ENCODE results near the gene TMX2.

Gene TMX2

GRCh38 chr11:57667117-57667735, 45.2 kb upstream of the TMX2 start:
- H3K9me3 ChIP-seq (ENCODE audit: control insufficient read depth, low read length) = no peaks in the 10 kb centered on the region
- H2BK15ac ChIP-seq (ENCODE audit: low read depth, poor library complexity, severe bottlenecking) = no peak overlapping the region
- WGBS = 0% methylated on average over 13 of the region's 29 CpGs
- H3K14ac ChIP-seq (ENCODE audit: low read length in 2 of 2) = peak overlapping the region in 1 of 2 experiments; percentile 98
- peak overlapping the region; percentile 95 for H3K4me2 ChIP-seq (ENCODE audit: low read length, poor library complexity, severe bottlenecking)
- H2BK5ac ChIP-seq (ENCODE audit: low read depth, low read length, poor library complexity, severe bottlenecking) = peak overlapping the region; percentile 98
- peak overlapping the region; percentile 94 for H3K9ac ChIP-seq (ENCODE audit: low read length)
- peak overlapping the region; percentile 65 for H4K91ac ChIP-seq (ENCODE audit: low read length)
- H4K8ac ChIP-seq (ENCODE audit: low read length) = peak overlapping the region; percentile 92
- H3K4me1 ChIP-seq (ENCODE audit: control insufficient read depth, insufficient read depth, low read depth, low read length) = peaks cover 8% of the 10 kb centered on the region
- H3K36me3 ChIP-seq (ENCODE audit: control insufficient read depth in 1 of 2, insufficient read depth in 2 of 2, low read depth in 1 of 2, low read length in 2 of 2) = peaks cover 0 to 20% of the 10 kb centered on the region in 2 experiments
- DNase-seq = peak; percentile 99
- H2AK5ac ChIP-seq (ENCODE audit: low read length, severe bottlenecking) = no peak overlapping the region
- H3K18ac ChIP-seq (ENCODE audit: low read depth in 1 of 2, low read length in 2 of 2) = peak overlapping the region; percentile 63 to 88
- H3K27ac ChIP-seq (ENCODE audit: low read length, poor library complexity, severe bottlenecking) = peak overlapping the region; percentile 99
- no peak overlapping the region for H3K23ac ChIP-seq (ENCODE audit: low read length in 2 of 2)
- H3K4ac ChIP-seq (ENCODE audit: low read depth in 1 of 2, low read length in 2 of 2) = peak overlapping the region; percentile 51 to 71
- peak overlapping the region; percentile 94 for H2BK120ac ChIP-seq (ENCODE audit: low read depth, low read length)
- peak overlapping the region; percentile 95 for H2AFZ ChIP-seq (ENCODE audit: low read depth, low read length)
- peaks cover 4% of the 10 kb centered on the region for H3K79me1 ChIP-seq (replicated peaks; ENCODE audit: low read length, poor library complexity, severe bottlenecking)
- peak overlapping the region; percentile 72 to 92 for H3K4me3 ChIP-seq (ENCODE audit: insufficient read depth in 1 of 2, low read depth in 1 of 2, low read length in 2 of 2)
- H3K27me3 ChIP-seq (ENCODE audit: control insufficient read depth in 1 of 2, insufficient read depth in 1 of 2, low read length in 2 of 2) = no peaks in the 10 kb centered on the region
- H2BK12ac ChIP-seq (ENCODE audit: low read length in 2 of 2) = peak overlapping the region in 1 of 2 experiments; percentile 73

- peaks cover 8% of the 10 kb centered on the region for H3K4me1 ChIP-seq (ENCODE audit: control insufficient read depth, insufficient read depth, low read depth, low read length)
- peak within 1 kb of the TSS; percentile 95 for H2AFZ ChIP-seq (ENCODE audit: low read depth, low read length)
- H3K9me3 ChIP-seq (ENCODE audit: control insufficient read depth, low read length) = no peaks in the 10 kb centered on the region
- H3K27me3 ChIP-seq (ENCODE audit: control insufficient read depth in 1 of 2, insufficient read depth in 1 of 2, low read length in 2 of 2) = no peaks in the 10 kb centered on the region
- H3K4me3 ChIP-seq (ENCODE audit: insufficient read depth in 1 of 2, low read depth in 1 of 2, low read length in 2 of 2) = peak within 1 kb of the TSS; percentile 90 to 92
- H4K91ac ChIP-seq (ENCODE audit: low read length) = peak within 1 kb of the TSS; percentile 87
- H3K4me2 ChIP-seq (ENCODE audit: low read length, poor library complexity, severe bottlenecking) = peak within 1 kb of the TSS; percentile 95
- peak within 1 kb of the TSS; percentile 99 for H3K27ac ChIP-seq (ENCODE audit: low read length, poor library complexity, severe bottlenecking)
- H2BK120ac ChIP-seq (ENCODE audit: low read depth, low read length) = peak within 1 kb of the TSS; percentile 94
- H2AK5ac ChIP-seq (ENCODE audit: low read length, severe bottlenecking) = no peak within 1 kb of the TSS
- peak within 1 kb of the TSS in 1 of 2 experiments; percentile 73 for H2BK12ac ChIP-seq (ENCODE audit: low read length in 2 of 2)
- peak within 1 kb of the TSS; percentile 95 for H4K8ac ChIP-seq (ENCODE audit: low read length)
- peak within 1 kb of the TSS; percentile 26 for H2BK15ac ChIP-seq (ENCODE audit: low read depth, poor library complexity, severe bottlenecking)
- H3K18ac ChIP-seq (ENCODE audit: low read depth in 1 of 2, low read length in 2 of 2) = peak within 1 kb of the TSS; percentile 88 to 100
- WGBS = under 1% methylated on average over 64 of the region's 96 CpGs
- peak within 1 kb of the TSS in 1 of 2 experiments; percentile 74 for H3K23ac ChIP-seq (ENCODE audit: low read length in 2 of 2)
- peak within 1 kb of the TSS in 1 of 2 experiments; percentile 98 for H3K14ac ChIP-seq (ENCODE audit: low read length in 2 of 2)
- peaks cover 2 to 20% of the 10 kb centered on the region in 2 experiments for H3K36me3 ChIP-seq (ENCODE audit: control insufficient read depth in 1 of 2, insufficient read depth in 2 of 2, low read depth in 1 of 2, low read length in 2 of 2)
- peaks cover 6% of the 10 kb centered on the region for H3K79me1 ChIP-seq (replicated peaks; ENCODE audit: low read length, poor library complexity, severe bottlenecking)
- peak within 1 kb of the TSS; percentile 98 for H2BK5ac ChIP-seq (ENCODE audit: low read depth, low read length, poor library complexity, severe bottlenecking)
- DNase-seq = peak; percentile 99
- H3K4ac ChIP-seq (ENCODE audit: low read depth in 1 of 2, low read length in 2 of 2) = peak within 1 kb of the TSS; percentile 66 to 75
- H3K9ac ChIP-seq (ENCODE audit: low read length) = peak within 1 kb of the TSS; percentile 94
These were observed 44.5 kb upstream of the TMX2 start, which contains the start of gene ZDHHC5 for GRCh38 chr11:57667736-57668433. ZDHHC5 (plus strand) TSS chr11:57668114; CDS start chr11:57673091, 4,977 bp downstream.

DNA sequence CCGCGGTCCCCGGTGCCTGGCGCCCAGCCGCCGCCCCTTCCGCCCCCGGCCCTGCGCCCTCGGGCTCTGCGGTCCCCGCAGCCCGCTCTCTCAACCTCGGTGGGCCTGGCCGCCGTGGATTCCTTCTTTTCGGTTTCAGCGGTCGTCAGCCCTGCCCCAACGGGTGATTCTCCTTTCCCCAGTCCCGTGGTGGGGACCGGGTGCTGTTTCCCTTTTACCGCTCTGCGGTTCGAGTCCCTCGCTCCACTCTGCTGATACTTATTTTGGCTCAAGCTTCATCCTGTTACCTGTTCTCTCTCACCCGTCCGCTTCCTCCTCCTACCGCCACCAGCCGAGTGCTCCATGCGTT, 44.0 kb upstream of the TMX2 start:
- Histone ChIP-seq H3K9me3 (ENCODE audit: control insufficient read depth, low read length) (no peaks in the 10 kb centered on the region), H4K91ac (ENCODE audit: low read length) (peak overlapping the region; percentile 87), H2BK5ac (ENCODE audit: low read depth, low read length, poor library complexity, severe bottlenecking) (peak overlapping the region; percentile 94), H3K4me3 (ENCODE audit: insufficient read depth in 1 of 2, low read depth in 1 of 2, low read length in 2 of 2) (peak overlapping the region; percentile 90 to 92), H3K4ac (ENCODE audit: low read depth in 1 of 2, low read length in 2 of 2) (peak overlapping the region; percentile 66 to 75), H3K4me1 (ENCODE audit: control insufficient read depth, insufficient read depth, low read depth, low read length) (peaks cover 8% of the 10 kb centered on the region), H3K4me2 (ENCODE audit: low read length, poor library complexity, severe bottlenecking) (peak overlapping the region; percentile 17), H2AK5ac (ENCODE audit: low read length, severe bottlenecking) (no peak overlapping the region), H3K36me3 (ENCODE audit: control insufficient read depth in 1 of 2, insufficient read depth in 2 of 2, low read depth in 1 of 2, low read length in 2 of 2) (peaks cover 6 to 23% of the 10 kb centered on the region in 2 experiments), H2BK120ac (ENCODE audit: low read depth, low read length) (peak overlapping the region; percentile 64), H3K23ac (ENCODE audit: low read length in 2 of 2) (peak overlapping the region in 1 of 2 experiments; percentile 74), H3K18ac (ENCODE audit: low read depth in 1 of 2, low read length in 2 of 2) (peak overlapping the region; percentile 86 to 100), H3K9ac (ENCODE audit: low read length) (peak overlapping the region; percentile 94), H3K27ac (ENCODE audit: low read length, poor library complexity, severe bottlenecking) (peak overlapping the region; percentile 91), H3K79me1 (replicated peaks; ENCODE audit: low read length, poor library complexity, severe bottlenecking) (peaks cover 8% of the 10 kb centered on the region), H2AFZ (ENCODE audit: low read depth, low read length) (no peak overlapping the region), H2BK15ac (ENCODE audit: low read depth, poor library complexity, severe bottlenecking) (peak overlapping the region; percentile 26), H2BK12ac (ENCODE audit: low read length in 2 of 2) (no peak overlapping the region), H3K14ac (ENCODE audit: low read length in 2 of 2) (peak overlapping the region in 1 of 2 experiments; percentile 80), H3K27me3 (ENCODE audit: control insufficient read depth in 1 of 2, insufficient read depth in 1 of 2, low read length in 2 of 2) (no peaks in the 10 kb centered on the region), H4K8ac (ENCODE audit: low read length) (peak overlapping the region; percentile 95)
- 0% methylated on average over 31 of the region's 31 CpGs for WGBS
- no peak for DNase-seq

DNA sequence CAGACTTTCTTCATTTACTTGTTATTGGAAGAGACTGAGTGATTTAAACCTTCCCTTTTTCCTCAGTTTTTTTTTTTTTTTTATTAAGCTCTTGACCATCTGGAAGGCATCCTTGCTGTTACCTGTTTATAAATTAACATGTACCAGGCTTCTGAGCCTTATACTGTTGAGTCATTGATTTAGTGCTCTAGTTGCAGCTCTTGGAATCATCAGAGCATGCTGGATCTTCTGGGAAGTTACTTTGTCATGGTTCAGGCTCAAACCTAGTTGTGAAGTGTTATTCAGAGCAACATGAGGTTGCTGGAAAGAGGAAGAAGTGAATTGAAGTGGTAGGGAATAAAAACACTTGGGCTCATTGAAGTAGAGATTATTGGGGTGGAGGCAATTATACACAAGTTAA, 38.1 kb upstream of the TMX2 start:
- no peak for DNase-seq

More for the DNA sequence above, 38.1 kb upstream of the TMX2 start:
- peak overlapping the region; percentile 11 for H3K9ac ChIP-seq (ENCODE audit: low read length)
- no peak overlapping the region for H2AK5ac ChIP-seq (ENCODE audit: low read length, severe bottlenecking)
- H3K14ac ChIP-seq (ENCODE audit: low read length in 2 of 2) = no peak overlapping the region
- H3K4me1 ChIP-seq (ENCODE audit: control insufficient read depth, insufficient read depth, low read depth, low read length) = peaks cover 3% of the 10 kb centered on the region
- no peak overlapping the region for H4K8ac ChIP-seq (ENCODE audit: low read length)
- no peaks in the 10 kb centered on the region for H3K27me3 ChIP-seq (ENCODE audit: control insufficient read depth in 1 of 2, insufficient read depth in 1 of 2, low read length in 2 of 2)
- H2BK5ac ChIP-seq (ENCODE audit: low read depth, low read length, poor library complexity, severe bottlenecking) = no peak overlapping the region
- H2AFZ ChIP-seq (ENCODE audit: low read depth, low read length) = no peak overlapping the region
- H3K79me1 ChIP-seq (replicated peaks; ENCODE audit: low read length, poor library complexity, severe bottlenecking) = peaks cover 16% of the 10 kb centered on the region
- no peak overlapping the region for H3K4ac ChIP-seq (ENCODE audit: low read depth in 1 of 2, low read length in 2 of 2)
- H3K36me3 ChIP-seq (ENCODE audit: control insufficient read depth in 1 of 2, insufficient read depth in 2 of 2, low read depth in 1 of 2, low read length in 2 of 2) = peaks cover 16 to 64% of the 10 kb centered on the region in 2 experiments
- H3K4me3 ChIP-seq (ENCODE audit: insufficient read depth in 1 of 2, low read depth in 1 of 2, low read length in 2 of 2) = no peak overlapping the region
- H2BK120ac ChIP-seq (ENCODE audit: low read depth, low read length) = no peak overlapping the region
- no peak overlapping the region for H3K23ac ChIP-seq (ENCODE audit: low read length in 2 of 2)
- no peaks in the 10 kb centered on the region for H3K9me3 ChIP-seq (ENCODE audit: control insufficient read depth, low read length)
- H3K18ac ChIP-seq (ENCODE audit: low read depth in 1 of 2, low read length in 2 of 2) = no peak overlapping the region
- H3K27ac ChIP-seq (ENCODE audit: low read length, poor library complexity, severe bottlenecking) = peak overlapping the region; percentile 80
- H4K91ac ChIP-seq (ENCODE audit: low read length) = no peak overlapping the region
- H3K4me2 ChIP-seq (ENCODE audit: low read length, poor library complexity, severe bottlenecking) = no peak overlapping the region
- H2BK15ac ChIP-seq (ENCODE audit: low read depth, poor library complexity, severe bottlenecking) = no peak overlapping the region
- H2BK12ac ChIP-seq (ENCODE audit: low read length in 2 of 2) = no peak overlapping the region

Data from mesenchymal stem cell (in vitro differentiated cells and primary cell).